Suppressor macrophage treated with lipopolysaccharide for 1 hour (primary cell): ENCODE data around the gene IFT43.
A peak's percentile ranks its signal among the peaks of the same experiment; 100 is the strongest.

Experiments used
- DNase-seq, 3 donors: peaks; one replicate each; pipeline ENCODE4 v3.0.0-alpha.2; 2020 to 2022

Gene IFT43

DNA sequence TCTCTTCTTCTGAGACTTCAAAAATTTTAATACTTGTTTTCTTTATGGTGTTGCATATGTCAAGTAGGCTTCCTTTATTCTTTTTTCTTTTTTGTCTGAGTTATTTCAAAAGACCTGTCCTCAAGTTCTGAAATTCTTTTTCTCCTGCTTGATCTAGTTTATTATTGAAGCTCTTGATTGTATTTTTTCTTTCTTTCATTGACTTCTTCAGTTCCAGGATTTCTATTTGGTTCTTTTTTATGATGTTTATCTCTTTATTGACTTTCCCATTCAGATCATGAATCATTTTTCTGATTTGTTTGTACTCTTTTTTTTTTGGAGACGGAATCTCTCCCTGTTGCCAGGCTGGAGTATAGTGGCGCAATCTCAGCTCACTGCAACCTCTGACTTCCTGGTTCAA is 34.1 kb downstream of the IFT43 start:
- DNase-seq, result no peak

DNA sequence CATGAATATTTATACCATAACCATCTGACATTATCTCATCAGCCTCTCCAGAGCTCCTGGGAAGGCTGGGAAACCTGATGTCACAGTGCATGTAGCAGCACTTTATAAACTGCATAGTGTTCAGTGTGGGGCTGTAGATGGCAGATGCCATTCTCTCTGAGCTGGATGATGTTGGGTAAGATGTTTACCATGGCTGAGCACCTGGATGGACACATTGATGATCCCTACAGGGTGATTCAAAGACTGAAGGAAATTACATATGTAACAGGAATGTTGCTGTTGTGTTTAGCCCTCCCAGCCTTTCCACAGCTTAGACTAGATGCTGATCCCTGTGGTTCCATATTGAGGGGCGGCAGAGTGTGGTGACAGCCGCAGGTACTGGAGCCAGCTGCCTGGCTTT is 37.4 kb downstream of the IFT43 start:
- no peak for DNase-seq

DNA sequence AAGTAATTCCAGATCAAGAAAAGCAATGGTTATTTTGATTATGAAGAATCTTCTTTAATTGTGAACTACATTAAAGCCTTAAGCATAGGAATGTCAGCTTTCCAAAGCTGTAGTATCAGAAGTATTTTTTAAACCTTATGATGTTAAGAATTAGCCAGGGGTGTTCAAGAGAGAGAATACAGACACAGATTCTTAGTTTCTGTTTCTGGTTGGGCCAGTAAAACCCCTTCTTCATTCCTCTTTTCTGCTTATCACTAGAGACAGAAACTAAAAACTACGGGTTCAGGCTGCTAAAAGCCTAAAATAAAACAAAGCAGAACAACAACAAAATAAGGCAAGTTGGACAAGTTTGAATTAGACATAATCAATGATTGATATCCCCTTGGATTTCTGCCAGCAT is 38.2 kb downstream of the IFT43 start:
- DNase-seq, result no peak

DNA sequence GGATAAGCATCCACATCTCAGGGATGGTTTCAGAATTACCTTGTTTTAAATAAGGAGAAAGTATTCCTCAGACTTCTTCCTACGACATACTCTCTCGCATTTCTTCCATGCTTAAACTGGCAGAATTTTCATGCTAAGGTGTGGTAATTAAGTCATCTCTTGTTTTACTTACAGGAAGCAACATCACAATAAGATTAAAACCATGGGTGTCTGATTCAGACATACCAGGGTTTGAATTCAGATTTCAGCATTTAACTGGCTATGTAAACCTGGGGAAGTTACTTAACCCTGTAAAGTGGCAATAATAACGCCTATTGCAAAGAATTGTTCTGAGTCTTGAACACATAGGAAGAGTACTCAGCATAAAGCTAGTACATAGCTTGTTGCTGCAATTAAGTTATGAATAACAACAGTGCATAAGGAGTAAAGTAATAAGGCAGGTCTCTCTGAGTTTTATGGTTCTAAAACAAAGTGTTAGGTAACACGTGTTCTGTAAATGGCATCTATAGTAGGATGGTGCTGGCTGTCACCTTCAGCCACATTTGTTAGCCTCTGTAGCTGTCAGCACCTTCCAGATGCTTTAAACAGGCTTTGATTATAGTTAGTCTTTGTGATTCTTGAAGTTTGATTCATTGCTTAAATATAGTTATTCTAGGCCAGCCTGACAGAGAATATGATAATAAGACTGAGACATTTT is 38.8 kb downstream of the IFT43 start:
- no peak for DNase-seq

DNA sequence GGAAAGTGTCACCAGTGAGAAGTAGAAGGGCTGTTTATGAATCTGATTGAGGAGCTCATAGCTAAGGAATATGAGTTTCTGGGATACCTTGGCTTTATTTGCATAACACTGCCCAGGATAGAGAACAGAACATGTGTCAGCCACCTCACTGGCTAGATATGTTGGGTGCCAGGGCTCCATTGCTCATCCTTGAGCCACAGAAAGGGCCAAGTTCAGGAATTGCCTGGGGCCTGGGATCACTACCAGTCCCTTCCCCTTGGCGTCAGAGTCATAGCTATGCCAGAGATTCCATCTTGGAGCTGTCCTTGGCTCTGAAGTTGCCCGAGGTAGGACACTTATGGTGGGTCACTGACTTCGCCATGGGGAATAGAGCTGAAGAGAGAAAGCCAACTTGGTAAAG is 49.0 kb downstream of the IFT43 start:
- DNase-seq, result no peak

DNA sequence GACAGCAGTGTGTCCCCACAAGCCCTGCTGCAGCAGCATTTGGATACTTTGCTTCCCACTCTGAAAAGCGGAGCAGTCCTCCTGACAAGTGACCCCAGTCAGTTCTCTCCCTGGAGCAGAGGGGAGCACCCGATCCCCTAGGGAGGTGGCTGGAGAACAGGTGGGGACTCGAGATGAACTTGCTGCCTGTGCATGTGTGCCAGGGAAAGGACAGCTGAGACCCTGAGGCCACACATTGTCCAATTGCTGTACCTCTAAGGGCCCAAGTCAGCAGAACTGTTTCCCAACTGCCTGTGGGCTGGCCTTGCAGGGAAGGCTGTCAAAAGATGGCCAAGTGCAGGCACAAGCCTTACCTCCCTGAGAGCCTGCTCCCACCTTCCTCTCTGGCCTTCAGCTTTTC is 55.1 kb downstream of the IFT43 start:
- no peak for DNase-seq

DNA sequence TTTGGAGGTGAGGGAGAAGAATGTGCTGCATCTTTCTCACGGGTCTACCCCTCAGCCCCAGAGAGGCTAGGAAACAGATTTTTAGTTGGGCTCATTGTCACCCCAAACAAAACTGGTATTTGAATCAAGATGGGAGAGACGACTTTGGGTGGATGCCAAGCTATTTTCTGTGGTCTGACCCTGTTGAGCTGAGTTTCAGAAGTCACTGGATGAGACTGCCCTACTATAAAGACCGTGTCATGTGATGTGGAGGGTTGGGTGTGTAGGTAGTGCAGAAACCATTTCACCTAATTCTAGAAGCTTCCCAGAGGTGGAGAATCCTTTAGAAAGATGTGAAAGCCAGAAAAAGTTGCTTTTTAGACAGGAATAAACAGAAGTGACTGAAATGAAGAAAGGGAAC is 60.2 kb downstream of the IFT43 start:
- no peak for DNase-seq

DNA sequence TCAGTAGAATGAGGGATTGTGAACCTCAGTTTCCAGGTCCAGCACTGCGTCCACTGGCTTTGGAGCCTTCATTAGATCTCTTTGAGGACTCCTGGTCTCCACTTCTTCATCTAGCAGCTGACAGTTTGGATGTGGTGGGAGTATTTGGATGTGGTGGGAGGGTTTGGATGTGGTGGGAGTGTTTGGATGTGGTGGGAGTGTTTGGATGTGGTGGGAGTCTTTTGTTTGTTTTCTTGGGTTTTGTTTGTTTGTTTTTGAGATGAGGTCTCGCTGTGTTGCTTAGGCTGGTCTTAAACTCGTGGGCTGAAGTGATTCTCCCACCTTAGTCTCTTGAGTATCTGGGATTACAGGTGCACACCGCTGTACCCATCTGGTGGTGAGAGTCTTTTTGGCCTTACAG is 64.7 kb downstream of the IFT43 start:
- no peak for DNase-seq

DNA sequence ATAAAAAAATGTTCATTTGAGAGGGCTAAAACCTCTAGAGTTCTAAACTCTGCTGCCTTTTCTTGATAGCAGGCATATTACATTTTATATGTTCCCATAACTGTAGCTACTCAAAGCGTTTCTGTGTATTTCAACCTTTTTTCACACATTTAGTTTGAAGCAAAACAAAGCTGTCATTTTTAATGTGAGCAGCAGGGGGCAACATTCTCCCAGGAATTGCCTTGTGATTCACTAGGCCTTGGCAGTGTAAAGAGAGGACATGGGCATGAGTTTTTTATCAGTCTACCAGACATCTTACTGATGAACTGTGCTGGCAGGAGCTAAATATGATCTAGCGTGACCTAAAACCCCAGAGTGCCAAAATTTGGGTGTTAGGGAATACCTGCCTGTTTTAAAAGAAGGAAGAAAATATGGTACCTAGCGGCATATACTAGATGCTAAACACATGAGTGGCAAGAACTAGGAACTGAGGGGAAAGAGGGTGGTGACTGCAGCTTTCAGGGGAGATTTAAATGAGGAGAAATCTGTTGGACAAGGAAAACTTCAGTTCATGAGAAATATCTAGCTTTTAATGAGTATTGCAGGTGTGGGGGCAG is 65.3 kb downstream of the IFT43 start:
- peak; percentile 67 to 81 (median 69) for DNase-seq

DNA sequence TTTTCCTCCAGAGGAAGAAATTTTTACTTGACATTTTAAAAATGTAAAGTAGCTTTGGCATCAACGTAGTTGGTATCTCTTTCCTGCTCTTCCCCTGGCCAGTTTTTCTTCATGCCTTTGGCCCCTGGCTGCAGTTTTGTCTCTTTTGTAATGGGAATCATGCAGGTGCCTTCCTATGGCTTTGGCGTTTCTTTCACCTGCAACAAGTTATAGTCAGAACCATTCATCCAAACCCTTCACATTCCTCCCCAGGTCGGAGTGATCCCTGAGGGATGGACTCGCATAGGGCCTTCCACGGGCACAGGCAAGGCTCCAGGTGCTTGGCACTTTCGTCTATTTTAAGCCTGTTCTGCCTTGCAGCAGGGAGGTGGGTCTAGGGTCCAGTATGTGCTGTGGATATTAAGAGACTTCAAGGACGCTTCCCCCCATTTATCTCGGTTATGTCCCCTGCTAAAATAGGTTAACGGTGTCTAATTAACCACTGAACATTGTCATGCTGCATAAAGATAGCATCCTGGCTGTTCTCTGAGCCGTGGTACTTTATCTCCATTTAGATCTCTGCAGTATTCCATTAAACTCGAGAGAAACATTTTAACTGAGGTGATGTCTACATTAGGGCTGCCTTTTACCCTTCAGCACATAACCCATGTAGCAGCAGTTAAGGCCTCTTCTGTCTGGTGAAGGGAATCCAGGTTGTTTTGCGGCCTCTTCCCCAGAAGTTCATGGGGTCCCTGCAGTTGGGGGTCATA is 66.3 kb downstream of the IFT43 start:
- DNase-seq, result no peak

DNA sequence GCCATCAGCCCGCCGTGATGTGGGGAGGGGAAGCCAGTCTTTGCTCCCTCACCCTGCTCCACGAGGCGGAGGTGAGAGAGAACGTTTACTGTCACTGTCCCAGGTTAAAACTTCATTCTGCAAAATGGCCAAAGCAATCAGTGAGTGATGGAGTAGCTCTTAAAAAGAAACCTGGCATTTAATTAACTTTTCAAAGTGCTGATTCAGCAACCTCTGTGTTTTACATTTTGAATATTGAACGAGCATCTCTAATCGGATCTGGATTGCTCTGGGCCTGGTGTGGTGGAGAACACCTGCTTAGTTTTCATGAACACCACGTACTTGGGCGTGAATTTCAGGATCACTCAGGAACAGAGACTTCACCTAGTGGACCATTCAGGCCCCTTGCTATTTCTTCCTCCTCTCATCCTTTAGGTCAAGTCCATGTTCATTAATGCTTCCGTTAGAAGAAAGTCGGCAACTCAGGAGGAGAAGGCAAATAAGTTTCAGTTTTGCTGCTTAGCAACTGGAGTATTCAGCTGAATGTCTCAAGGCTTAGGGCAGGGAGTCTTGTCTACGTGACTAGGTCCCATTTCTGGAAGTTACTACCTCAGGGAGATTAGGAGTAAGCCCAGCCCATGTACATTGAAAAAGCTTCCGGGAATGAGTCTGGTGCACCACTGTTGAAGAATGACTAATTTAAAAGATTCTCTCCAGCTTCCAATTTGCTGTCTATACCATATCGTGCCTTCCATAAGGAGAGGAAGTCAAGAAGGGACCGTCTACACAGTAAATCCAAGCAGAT is 68.2 kb downstream of the IFT43 start:
- DNase-seq, result no peak

DNA sequence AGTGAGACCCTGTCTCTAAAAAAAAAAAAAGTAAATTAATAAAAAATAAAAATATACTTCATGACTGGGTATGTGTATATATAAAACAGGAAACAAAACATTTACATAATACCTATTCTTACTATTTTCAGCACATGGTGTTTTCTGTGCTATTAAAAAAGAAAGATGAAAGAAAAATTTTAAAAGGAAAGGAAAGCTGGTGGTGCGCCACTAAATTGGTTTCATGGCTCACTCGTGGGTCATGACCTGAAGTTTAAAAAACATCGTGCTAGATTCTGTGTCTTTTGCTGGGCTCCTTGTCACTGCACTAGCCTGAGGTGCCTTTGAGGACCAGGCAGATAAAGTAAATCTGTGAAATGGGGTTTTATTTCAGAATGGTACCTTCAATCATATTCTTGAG is 69.8 kb downstream of the IFT43 start:
- no peak for DNase-seq

DNA sequence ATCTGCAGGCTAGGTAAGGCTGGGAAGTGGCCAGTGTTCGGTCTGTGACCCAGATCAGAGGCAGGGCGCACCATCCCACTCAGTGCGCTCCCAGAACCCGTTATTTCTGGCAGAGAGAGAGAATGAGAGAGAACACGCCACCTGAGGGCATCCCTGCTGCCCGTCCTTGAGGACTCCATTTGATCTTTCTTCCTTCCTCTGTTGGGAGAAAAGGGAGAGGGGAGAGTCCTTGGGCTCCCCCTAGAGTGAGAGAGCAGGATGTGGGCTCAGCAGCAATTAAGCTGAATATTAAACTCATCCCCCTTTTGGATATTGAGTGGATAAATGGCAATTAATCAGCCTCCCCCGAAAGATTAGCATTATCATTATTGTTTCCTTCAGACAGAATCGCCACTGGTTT is 70.6 kb downstream of the IFT43 start:
- peak in 1 of 3 donors; percentile 5 for DNase-seq

DNA sequence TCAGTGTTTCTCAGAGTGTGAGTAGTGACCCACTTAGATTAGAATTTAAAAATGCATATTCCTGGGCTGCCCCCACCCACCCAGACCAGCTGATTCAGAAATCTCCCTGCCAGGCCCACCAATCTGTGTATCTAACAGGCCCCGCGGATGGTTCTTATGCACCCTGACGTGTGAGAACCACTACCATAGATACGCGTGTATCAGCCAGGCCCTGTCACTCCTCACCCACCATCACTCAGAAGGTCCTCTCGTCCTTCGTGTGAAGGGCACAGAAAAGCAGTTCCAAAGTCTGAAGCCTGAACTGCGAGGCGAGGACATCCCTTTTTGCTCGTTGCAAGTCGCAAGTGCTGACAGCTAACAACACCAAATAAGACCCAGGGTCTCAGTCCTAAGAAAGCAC is 72.4 kb downstream of the IFT43 start:
- DNase-seq, result no peak

DNA sequence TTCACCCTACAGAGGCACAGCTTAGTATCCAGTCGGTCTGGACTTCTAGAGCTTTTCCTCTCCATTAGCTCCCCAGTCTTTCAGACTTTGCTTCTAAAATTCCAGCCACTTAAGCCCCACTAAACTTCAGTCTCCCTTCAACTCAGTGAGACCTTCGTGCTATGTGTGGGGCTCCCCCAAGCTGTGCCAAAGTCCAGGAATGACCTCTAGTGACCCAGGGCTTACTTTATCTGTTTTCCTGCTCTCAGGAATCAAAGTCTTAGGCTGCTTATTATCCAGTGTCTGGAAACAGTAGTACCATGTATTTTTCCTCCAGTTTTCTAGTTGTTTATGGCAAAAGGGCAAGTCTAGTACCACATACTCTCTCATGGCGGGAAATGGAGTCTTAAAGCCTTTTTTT is 77.8 kb downstream of the IFT43 start:
- DNase-seq, result no peak

DNA sequence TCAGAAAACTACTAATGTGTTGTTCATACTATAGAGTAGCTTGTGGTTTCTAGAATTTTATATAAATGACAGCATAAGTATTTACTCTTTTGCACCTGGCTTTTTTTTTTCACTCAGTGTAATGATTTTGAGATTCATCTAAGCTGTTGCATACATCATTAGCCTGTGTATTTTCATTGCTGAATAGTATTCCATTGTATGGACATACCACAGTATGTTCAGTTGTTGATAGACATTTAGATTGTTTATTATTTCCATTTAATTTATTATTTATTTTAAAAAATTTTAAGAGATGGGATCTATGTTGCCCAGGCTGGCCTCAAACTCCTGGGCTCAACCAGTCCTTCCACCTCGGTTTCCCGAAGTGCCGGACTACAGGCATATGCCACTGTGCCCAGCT is 80.0 kb downstream of the IFT43 start:
- no peak for DNase-seq

DNA sequence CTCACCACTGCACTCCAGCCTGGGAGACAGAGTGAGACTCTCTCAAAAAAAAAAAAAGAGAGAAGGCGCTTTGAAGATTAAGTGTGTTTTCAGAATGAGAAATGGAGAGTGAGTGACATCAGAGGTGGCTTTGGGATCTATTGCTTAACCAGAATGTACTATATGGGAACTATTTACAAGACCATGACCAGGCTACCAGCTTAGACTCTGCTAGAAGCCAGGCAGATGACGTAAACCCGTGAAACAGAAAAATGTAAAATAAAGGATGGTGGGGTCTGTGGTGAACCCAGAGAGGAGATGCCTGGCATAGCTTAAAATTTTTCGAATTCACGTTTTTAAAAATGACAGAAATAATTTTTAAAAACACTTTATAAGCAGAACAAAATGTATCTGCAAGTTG is 82.0 kb downstream of the IFT43 start:
- no peak for DNase-seq

DNA sequence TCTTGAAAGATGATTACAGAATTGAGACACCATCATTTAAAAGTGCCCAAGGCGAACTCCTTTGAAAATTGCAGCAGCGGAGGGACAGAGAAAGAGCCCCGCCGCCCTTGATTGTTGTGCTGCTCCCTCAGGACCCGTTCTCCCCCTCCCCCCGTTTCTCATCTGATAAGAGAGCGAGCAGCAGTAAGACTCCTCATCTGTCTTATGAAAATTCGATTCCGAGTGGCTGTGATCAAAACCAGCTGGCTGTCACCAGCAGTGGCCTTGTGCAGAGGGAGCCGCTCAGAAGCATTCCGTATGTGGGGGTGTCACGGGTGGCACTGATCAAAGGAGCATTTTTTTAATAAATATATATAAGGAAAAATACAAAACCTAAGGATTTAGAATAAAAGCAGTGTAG is 88.2 kb downstream of the IFT43 start:
- no peak for DNase-seq

DNA sequence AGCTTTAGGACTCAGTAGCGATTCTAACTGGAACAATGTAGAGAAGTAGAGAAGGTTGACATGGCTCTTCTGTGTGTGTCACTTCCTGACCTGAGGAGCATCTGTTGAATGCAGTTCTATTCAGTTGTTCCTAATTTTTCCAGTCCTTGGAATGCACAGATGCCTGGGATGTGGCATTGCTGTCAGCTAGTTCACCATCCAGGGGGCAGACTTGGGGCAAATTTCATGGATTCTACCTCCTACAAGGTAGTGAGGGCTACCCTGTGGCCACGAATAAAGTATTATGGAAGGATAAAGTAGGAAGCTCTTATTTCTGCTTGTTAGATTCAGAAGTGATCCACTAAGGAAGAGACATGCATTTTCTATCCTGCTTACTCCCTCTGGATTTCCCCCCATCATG is 91.8 kb downstream of the IFT43 start:
- no peak for DNase-seq

DNA sequence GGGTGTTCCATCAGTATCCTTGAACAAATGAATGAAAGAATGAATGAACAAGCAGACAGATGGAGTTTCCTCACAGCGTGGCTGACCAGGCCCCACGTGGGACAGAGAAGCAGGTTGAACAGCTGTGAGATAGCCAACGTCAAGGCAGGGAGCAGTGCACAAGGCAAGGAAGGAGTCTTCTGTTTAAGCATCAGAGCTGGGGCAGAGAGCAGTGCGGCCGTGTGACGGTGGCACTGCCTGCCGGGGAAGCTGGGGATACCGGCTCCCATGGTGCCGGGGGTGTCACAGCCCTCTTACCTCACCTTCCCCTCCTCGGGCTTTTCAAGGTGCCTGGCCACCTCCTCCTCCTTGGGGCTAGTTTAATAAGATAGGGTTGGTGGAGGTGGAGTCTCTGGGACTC is 92.9 kb downstream of the IFT43 start:
- no peak for DNase-seq

DNA sequence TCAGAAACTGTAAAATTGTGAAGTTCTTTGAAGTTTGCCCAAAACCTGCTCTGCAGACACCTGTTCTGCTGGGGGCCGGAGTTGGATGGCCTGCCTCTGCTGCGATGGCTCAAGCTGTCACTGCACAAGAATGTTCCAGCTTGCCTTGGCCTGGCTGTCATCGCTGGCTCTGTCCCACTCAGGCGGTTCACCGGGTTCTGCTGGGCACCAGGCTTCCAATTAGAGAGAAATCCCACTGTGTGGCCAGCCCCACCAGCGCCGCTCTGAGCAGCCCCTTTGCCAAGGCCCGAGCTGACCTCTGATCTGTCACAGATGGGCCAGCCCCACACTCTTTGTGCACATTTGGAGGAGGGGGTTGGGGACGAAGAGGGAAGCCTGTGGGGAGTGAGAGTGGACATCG is 94.5 kb downstream of the IFT43 start:
- no peak for DNase-seq

DNA sequence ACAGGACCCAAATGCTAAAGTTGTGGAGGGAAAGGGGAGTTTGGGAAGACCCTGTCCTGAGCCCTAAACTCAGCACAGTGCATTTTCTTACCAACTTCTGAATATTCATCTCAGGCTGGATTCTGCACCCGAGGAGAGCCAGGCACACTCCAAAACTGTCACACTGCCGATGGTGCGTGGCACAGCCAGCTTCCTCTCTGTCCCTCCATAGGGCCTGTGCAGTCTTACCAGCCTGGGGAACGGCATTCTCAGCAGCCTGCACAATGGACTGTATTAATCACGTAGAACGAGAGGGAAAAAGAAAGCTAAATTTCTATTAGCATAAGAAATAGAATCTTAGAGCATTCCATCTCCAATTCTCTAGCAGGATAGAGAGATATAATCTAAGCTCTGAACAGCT is 94.9 kb downstream of the IFT43 start:
- no peak for DNase-seq

DNA sequence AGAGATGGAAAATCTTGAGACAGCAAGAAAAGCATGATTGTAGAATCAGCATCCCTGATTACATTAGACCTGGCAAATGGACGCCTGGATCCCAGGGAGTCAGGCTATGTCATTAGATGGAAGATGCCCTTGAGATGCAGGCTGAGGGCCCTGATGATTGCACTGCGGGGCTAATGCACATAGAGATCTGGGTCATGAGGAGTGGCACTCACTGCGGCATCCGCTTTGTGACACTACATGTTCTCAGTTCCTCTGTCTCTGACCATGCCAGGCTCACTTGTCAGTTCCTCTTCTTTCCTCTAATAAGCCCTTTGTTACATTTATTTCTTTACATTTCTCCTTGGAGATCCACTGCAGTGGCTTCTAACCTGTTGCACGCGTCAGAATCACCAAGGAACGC is 96.1 kb downstream of the IFT43 start:
- DNase-seq, result peak in 2 of 3 donors; percentile 15 to 20
